PC-9 (cell line): ENCODE results near the gene CHIC2. TPM values are rescaled to one million over a fixed set of nuclear protein-coding genes. Genes with fewer than 3 reads are reported as not detected.

ENCODE experiments used
- BruUV-seq: library from RNA; stranded (reverse); fragments of 400-500 nt; replicated peaks from 2 replicates; lab custom pipeline; 2021; lab: Mats Ljungman, UMichigan
- CTCF ChIA-PET: fragments of 300-600 bp; sonication (Branson Sonifier 250); formaldehyde crosslinking; loops from one replicate; lab custom pipeline; 2022; ENCODE audit warnings: antibody characterized with exemption; lab: Charles Lee
- POLR2A ChIA-PET: fragments of 300-600 bp; sonication (Branson Sonifier 250); formaldehyde crosslinking; loops from one replicate; lab custom pipeline; 2022; ENCODE audit warnings: antibody characterized with exemption; ENCODE audit not compliant: unreplicated experiment; lab: Charles Lee
- DNase-seq, 2 experiments: peaks; one replicate each; pipeline versions ENCODE4 v3.0.0 to v3.0.0-alpha.2; 2015 to 2022; ENCODE audit warnings: mixed read lengths in 1 of 2
- H2AFZ ChIP-seq: fragments of 200-600 bp; sonication (generic); 2 replicates; pipeline ENCODE4 v1.8.1; 2017; ENCODE audit warnings: antibody characterized with exemption
- H3F3A ChIP-seq: fragments of 200-600 bp; sonication (generic); 2 replicates; pipeline ENCODE4 v1.8.1; 2017; ENCODE audit warnings: antibody characterized with exemption, mild to moderate bottlenecking, low read depth; ENCODE audit not compliant: insufficient read depth
- H3K27ac ChIP-seq: fragments of 200-600 bp; sonication (generic); 2 replicates; pipeline ENCODE4 v1.6.1; 2016; ENCODE audit warnings: mixed run types
- H3K27me3 ChIP-seq: fragments of 200-600 bp; sonication (generic); 2 replicates; pipeline ENCODE4 v1.6.1; 2016; ENCODE audit warnings: low read depth, mixed run types; ENCODE audit not compliant: insufficient read depth
- H3K36me3 ChIP-seq: fragments of 200-600 bp; sonication (generic); 2 replicates; pipeline ENCODE4 v1.6.1; 2016; ENCODE audit warnings: low read depth, mixed run types
- H3K4me1 ChIP-seq: fragments of 200-600 bp; sonication (generic); replicated peaks from 2 replicates; pipeline ENCODE4 v1.6.1; 2016; ENCODE audit warnings: mixed run types; ENCODE audit not compliant: insufficient read depth
- H3K4me2 ChIP-seq: fragments of 200-600 bp; sonication (generic); 2 replicates; pipeline ENCODE4 v1.6.1; 2017; ENCODE audit warnings: mixed run types
- H3K4me3 ChIP-seq: fragments of 200-600 bp; sonication (generic); 2 replicates; pipeline ENCODE4 v1.6.1; 2016; ENCODE audit warnings: mixed run types
- H3K79me2 ChIP-seq: fragments of 200-600 bp; sonication (generic); 2 replicates; pipeline ENCODE4 v1.6.1; 2017; ENCODE audit warnings: low read depth, mixed run types
- H3K9me2 ChIP-seq: fragments of 200-600 bp; sonication (generic); 2 replicates; pipeline ENCODE4 v1.8.1; 2017; ENCODE audit warnings: mild to moderate bottlenecking; ENCODE audit not compliant: insufficient read depth
- H3K9me3 ChIP-seq: fragments of 200-600 bp; sonication (generic); 2 replicates; pipeline ENCODE4 v1.8.1; 2016; ENCODE audit warnings: low read depth; ENCODE audit not compliant: insufficient read depth
- H4K20me1 ChIP-seq: fragments of 200-600 bp; sonication (generic); 2 replicates; pipeline ENCODE4 v1.8.1; 2017; ENCODE audit not compliant: insufficient read depth
- CTCF ChIP-seq: fragments of 200-600 bp; sonication (generic); conservative IDR thresholded peaks from 2 replicates; pipeline ENCODE4 v1.6.1; 2017; ENCODE audit warnings: mixed run types, antibody characterized with exemption, mild to moderate bottlenecking, moderate library complexity
- EZH2 ChIP-seq: fragments of 200-600 bp; sonication (generic); IDR thresholded peaks from 2 replicates; pipeline ENCODE4 v1.8.0; 2017; ENCODE audit warnings: antibody characterized with exemption, low read depth
- intact Hi-C: fragments of 100-400 bp; cut with micrococcal nuclease; formaldehyde crosslinking; loops from one replicate; pipeline ENCODE4 v1.10.0; 2022; ENCODE audit not compliant: unreplicated experiment
- total RNA-seq: library from RNA; stranded (reverse); gene quantifications from 2 replicates; pipeline ENCODE4 v1.2.3, GENCODE V29; 2021

Gene CHIC2
- total RNA-seq, 1 experiment from 2014 or later = 12.1 TPM

GRCh38 chr4:54067166-54067565 lies 2.8 kb upstream of the CHIC2 start:
- CTCF ChIA-PET = no interaction called here
- BruUV-seq = no TSS peak
- Histone ChIP-seq H3K9me3 (no peaks in the 10 kb centered on the region), H3K79me2 (peaks cover 20% of the 10 kb centered on the region), H3K4me3 (no peak overlapping the region), H4K20me1 (no peaks in the 10 kb centered on the region), H3K36me3 (0 out of 2 replicates have a peak, but pooled peaks cover 4% of the 10 kb centered on the region), H3K27ac (peak overlapping the region; percentile 73), H3K4me1 (peaks cover 36% of the 10 kb centered on the region), H3K27me3 (no peaks in the 10 kb centered on the region), H3K4me2 (peak overlapping the region; percentile 66), H2AFZ (peak overlapping the region; percentile 68; the same call in 1 of the 2 replicates), H3K9me2 (no peaks in the 10 kb centered on the region), H3F3A (peaks cover 15% of the 10 kb centered on the region; the same call in 1 of the 2 replicates)
- POLR2A ChIA-PET = no interaction called here
- TF ChIP-seq CTCF = no peak
- no peak for TF ChIP-seq EZH2
- DNase-seq = peak; percentile 42 to 71
- intact Hi-C loops = loop anchor here (2.0 to 10.0 kb wide), 2 partner anchors 16 to 148 kb away; no protein-coding TSS in a partner anchor

- Histone ChIP-seq H3K4me2 (peak overlapping the region; percentile 66), H3K4me3 (no peak overlapping the region), H3K36me3 (0 out of 2 replicates have a peak, but pooled peaks cover 4% of the 10 kb centered on the region), H3K27ac (peak overlapping the region; percentile 73), H3K9me2 (no peaks in the 10 kb centered on the region), H3K27me3 (no peaks in the 10 kb centered on the region), H3F3A (peaks cover 15% of the 10 kb centered on the region; the same call in 1 of the 2 replicates), H4K20me1 (no peaks in the 10 kb centered on the region), H3K79me2 (peaks cover 24% of the 10 kb centered on the region), H3K9me3 (no peaks in the 10 kb centered on the region), H3K4me1 (peaks cover 36% of the 10 kb centered on the region), H2AFZ (peak overlapping the region; percentile 68; the same call in 1 of the 2 replicates)
- intact Hi-C loops = loop anchor here (2.0 to 10.0 kb wide), 2 partner anchors 16 to 148 kb away; no protein-coding TSS in a partner anchor
- DNase-seq = no peak
- POLR2A ChIA-PET = no interaction called here
- CTCF ChIA-PET = interaction anchor here (0.6 kb wide), 1 partner anchor 869 kb away, joined by 4 read pairs; no protein-coding TSS in a partner anchor
- TF ChIP-seq CTCF = no peak
- TF ChIP-seq EZH2 = no peak
- no TSS peak for BruUV-seq
These were observed 2.3 kb upstream of the CHIC2 start for GRCh38 chr4:54066718-54067129.

- H3K36me3 ChIP-seq = 0 out of 2 replicates have a peak, but pooled peaks cover 4% of the 10 kb centered on the region
- BruUV-seq = no TSS peak
- POLR2A ChIA-PET = no interaction called here
- H3K4me3 ChIP-seq = no peak overlapping the region
- peak overlapping the region; percentile 66; the same call in 1 of the 2 replicates for H3K4me2 ChIP-seq
- no peak overlapping the region for H2AFZ ChIP-seq
- H3K4me1 ChIP-seq = peaks cover 36% of the 10 kb centered on the region
- H3K9me3 ChIP-seq = no peaks in the 10 kb centered on the region
- TF ChIP-seq CTCF (no peak), EZH2 (no peak)
- no peak for DNase-seq
- intact Hi-C loops = loop anchor here (2.0 to 10.0 kb wide), 2 partner anchors 17 to 149 kb away; no protein-coding TSS in a partner anchor
- CTCF ChIA-PET = no interaction called here
- no peak overlapping the region for H3K27ac ChIP-seq
- 0 out of 2 replicates have a peak, but pooled peaks cover 2% of the 10 kb centered on the region for H4K20me1 ChIP-seq
- peaks cover 31% of the 10 kb centered on the region for H3K79me2 ChIP-seq
- H3K27me3 ChIP-seq = no peaks in the 10 kb centered on the region
- peaks cover 15% of the 10 kb centered on the region; the same call in 1 of the 2 replicates for H3F3A ChIP-seq
- no peaks in the 10 kb centered on the region for H3K9me2 ChIP-seq
These were observed 1.6 kb upstream of the CHIC2 start for GRCh38 chr4:54066088-54066415.
